Measurements from ENCODE around the gene FBXW8.

DNA sequence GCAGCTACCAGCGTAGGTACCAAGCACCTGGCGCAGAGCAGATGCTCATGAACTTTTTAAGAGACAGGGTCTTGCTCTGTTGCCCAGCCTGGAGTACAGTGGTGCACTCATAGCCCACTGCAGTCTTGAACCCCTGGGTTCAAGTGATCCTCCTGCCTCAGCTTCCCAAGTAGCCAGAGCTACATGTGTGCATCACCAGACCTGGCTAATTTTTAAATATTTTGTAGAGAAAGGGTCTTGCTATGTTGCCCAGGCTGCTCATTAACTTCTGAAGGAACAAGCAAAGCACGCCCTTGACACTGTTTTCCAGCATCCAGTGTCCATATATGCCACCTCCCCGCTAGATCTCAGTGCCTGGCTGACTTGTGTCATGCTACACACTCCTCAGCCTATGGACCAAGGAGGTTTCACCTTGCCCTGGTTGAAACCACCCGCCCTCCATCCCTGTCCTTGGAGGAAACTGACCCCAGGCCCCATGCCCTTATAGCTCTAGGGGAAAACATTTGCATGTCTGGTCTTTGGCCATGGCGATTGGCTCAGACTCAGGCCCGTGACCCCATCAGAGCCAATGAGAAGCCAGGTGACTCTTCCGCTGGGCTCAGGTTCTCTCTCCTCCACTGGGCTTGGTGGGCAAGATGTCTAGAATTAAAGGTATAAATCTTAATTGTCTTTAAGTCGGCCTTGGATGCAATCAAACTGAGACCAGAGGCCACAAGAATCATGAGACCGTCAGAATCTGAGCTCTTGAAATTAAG is 162.2 kb downstream of the FBXW8 start:
- TF ChIP-seq, protein P1, sequence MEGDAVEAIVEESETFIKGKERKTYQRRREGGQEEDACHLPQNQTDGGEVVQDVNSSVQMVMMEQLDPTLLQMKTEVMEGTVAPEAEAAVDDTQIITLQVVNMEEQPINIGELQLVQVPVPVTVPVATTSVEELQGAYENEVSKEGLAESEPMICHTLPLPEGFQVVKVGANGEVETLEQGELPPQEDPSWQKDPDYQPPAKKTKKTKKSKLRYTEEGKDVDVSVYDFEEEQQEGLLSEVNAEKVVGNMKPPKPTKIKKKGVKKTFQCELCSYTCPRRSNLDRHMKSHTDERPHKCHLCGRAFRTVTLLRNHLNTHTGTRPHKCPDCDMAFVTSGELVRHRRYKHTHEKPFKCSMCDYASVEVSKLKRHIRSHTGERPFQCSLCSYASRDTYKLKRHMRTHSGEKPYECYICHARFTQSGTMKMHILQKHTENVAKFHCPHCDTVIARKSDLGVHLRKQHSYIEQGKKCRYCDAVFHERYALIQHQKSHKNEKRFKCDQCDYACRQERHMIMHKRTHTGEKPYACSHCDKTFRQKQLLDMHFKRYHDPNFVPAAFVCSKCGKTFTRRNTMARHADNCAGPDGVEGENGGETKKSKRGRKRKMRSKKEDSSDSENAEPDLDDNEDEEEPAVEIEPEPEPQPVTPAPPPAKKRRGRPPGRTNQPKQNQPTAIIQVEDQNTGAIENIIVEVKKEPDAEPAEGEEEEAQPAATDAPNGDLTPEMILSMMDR (conservative IDR thresholded peaks at IDR 0.05; ENCODE audit: low read depth, low read length), result no peak
- no peak for TF ChIP-seq EZH2 (IDR thresholded peaks at IDR 0.05; ENCODE audit: low read length, unreplicated experiment)
